HG03064 (cell line): ENCODE results near the gene TAF11L14.
"Not testable (repeated sequence)": the region's sequence is repeated elsewhere in the genome, so short reads cannot be mapped to it uniquely, and the experiment has no call there.

Source experiments
- ATAC-seq: cut with Tn5 transposase; IDR thresholded peaks from one replicate; pipeline ENCODE4 v1.9.1; 2021; ENCODE audit warnings: low read depth; ENCODE audit not compliant: unreplicated experiment

TAF11L14 gene

GRCh38 chr5:17634160-17634559, at the start of gene TAF11L14:
TAF11L14 (plus strand) TSS chr5:17634460.
- no peak for ATAC-seq

DNA sequence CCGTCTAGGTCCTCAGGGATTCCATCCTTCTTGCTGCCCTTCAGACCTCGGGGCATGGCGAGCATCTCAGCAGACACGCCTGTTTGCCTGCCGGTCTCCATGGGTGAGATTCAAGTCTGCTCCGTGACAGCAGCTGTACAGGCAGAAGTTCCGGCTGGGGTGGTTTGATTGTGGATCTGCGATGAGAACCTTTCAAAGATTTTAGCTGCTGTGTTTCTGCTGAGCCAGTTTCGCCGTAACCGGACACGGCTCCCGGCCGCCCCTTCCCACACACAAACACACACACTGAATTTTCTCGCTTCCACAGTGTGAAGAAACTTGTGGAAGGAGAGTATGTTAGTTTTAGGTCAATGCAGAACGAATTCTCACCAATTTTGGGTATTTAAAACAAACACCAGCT, 48.6 kb upstream of the TAF11L14 start, which contains the start of gene TAF11L7:
TAF11L7 (minus strand) TSS at position 101 of the 400 bp plus-strand sequence.
- ATAC-seq: not testable (repeated sequence)

GRCh38 chr5:17590860-17591259, 43.4 kb upstream of the TAF11L14 start, which contains the start of gene TAF11L8:
TAF11L8 (minus strand) TSS chr5:17590960.
- ATAC-seq: not testable (repeated sequence)

DNA sequence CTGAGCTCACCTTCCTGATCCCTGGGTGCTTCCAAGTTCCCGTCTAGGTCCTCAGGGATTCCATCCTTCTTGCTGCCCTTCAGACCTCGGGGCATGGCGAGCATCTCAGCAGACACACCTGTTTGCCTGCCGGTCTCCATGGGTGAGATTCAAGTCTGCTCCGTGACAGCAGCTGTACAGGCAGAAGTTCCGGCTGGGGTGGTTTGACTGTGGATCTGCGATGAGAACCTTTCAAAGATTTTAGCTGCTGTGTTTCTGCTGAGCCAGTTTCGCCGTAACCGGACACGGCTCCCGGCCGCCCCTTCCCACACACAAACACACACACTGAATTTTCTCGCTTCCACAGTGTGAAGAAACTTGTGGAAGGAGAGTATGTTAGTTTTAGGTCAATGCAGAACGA, 40.0 kb upstream of the TAF11L14 start, which contains the start of gene TAF11L9:
TAF11L9 (minus strand) TSS at position 140 of the 400 bp plus-strand sequence.
- not testable (repeated sequence) for ATAC-seq

DNA sequence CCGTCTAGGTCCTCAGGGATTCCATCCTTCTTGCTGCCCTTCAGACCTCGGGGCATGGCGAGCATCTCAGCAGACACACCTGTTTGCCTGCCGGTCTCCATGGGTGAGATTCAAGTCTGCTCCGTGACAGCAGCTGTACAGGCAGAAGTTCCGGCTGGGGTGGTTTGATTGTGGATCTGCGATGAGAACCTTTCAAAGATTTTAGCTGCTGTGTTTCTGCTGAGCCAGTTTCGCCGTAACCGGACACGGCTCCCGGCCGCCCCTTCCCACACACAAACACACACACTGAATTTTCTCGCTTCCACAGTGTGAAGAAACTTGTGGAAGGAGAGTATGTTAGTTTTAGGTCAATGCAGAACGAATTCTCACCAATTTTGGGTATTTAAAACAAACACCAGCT, 36.5 kb upstream of the TAF11L14 start, which contains the start of gene TAF11L10:
TAF11L10 (minus strand) TSS at position 101 of the 400 bp plus-strand sequence.
- not testable (repeated sequence) for ATAC-seq

GRCh38 chr5:17603880-17604279, 30.4 kb upstream of the TAF11L14 start, which contains the start of gene TAF11L11:
TAF11L11 (plus strand) TSS chr5:17604183.
- not testable (repeated sequence) for ATAC-seq

GRCh38 chr5:17604951-17605350, 29.3 kb upstream of the TAF11L14 start:
- no peak for ATAC-seq

GRCh38 chr5:17607461-17607860, 26.8 kb upstream of the TAF11L14 start:
- not testable (repeated sequence) for ATAC-seq

DNA sequence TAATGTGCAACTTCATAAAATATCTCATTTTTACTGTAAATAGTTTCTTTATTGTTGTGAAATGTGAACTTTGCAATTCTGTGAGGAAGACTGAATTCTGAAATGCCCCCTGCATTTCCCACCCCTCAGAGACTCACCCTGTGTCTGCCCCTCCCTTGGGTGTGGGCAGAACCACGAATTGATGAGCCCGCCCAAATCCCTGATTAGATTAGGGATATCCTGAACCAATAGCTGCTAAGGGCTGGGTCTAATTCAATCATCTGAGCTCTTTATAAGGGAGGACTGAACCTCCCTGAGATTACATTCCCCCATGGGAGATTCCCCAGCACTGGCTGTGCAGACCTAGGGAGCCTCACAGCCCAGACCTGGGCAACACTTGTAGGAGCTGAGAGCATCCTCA, 24.2 kb upstream of the TAF11L14 start, which contains the start of gene TAF11L12:
TAF11L12 (plus strand) TSS at position 301 of the 400 bp plus-strand sequence.
- ATAC-seq: not testable (repeated sequence)

DNA sequence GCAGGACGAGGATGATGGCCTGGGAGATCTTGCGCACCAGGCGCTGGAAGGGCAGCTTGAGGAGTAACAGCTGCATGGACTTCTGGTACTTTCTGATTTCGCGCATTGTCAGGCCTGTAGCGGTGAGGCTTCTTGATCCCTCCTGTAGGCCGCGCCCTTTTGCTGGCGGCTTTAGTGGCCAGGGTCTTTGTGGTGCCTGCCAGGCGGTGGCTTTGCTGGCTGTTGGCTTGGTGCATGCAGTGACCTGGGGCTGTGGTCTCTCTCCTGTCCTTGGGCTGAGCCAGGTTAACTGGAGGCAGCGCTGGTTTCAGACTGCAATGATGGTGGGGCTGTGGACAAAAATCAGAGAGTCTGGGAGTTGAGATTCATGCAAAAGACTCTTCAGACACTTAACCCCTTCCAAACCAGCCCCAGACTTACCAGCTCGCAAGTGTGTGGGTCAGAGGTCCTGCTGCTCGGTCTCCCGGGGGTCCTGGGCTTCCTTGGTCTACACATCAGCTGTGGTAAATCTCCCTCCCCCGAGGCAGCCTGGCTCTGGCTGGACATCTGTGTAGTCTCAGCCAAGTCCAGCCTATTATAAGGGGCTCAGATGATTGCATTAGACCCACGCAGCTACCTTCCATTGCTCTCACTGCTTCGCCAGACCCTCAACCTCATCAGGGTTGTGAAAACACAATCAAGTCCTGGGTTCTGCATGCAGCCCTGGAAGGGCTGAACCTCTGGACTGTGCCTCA, 19.2 kb upstream of the TAF11L14 start:
- ATAC-seq: no peak

- ATAC-seq: no peak
Observed at GRCh38 chr5:17619354-17619753, 14.9 kb upstream of the TAF11L14 start.

DNA sequence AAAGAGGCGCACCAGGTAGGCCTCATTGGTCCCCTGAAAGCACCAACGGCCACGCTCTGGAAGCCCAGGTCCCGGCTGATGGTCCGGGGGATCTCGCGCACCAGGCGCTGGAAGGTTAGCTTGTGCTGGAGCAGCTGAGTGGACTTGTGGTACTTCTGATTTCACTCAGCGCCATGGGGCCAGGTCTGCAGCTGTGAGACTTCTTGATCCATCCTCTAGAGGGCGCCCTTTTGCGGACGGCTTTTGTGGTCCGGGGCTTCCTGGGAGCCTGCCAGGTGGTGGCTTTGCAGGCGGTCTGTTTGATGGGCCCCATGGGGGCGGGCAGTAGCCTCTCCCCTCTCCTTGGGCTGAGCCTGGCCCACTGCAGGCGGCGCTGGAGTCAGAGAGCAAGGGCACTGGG, 13.6 kb upstream of the TAF11L14 start:
- no peak for ATAC-seq

DNA sequence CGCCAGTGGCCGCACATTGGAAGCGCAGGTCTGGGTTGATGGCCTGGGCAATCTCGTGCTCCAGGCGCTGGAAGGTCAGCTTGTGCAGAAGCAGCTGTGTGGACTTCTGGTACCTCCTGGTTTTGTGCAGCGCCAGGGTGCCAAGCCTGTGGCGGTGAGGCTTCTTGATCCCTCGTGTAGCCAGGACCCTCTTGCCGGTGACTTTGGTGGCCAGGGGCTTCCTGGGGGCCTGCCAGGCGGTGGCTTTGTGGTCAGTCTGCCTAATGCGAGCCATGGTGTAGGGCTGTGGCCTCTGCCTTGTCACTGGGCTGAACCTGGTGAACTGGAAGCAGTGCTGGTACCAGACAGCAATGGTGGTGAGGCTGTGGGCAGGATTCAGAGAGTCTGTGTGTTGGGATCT, 8.6 kb upstream of the TAF11L14 start:
- ATAC-seq: no peak

DNA sequence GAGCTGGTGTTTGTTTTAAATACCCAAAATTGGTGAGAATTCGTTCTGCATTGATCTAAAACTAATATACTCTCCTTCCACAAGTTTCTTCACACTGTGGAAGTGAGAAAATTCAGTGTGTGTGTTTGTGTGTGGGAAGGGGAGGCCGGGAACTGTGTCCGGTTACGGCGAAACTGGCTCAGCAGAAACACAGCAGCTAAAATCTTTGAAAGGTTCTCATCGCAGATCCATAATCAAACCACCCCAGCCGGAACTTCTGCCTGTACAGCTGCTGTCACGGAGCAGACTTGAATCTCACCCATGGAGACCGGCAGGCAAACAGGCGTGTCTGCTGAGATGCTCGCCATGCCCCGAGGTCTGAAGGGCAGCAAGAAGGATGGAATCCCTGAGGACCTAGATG, 2.5 kb upstream of the TAF11L14 start, which contains the start of gene TAF11L13:
TAF11L13 (plus strand) TSS at position 301 of the 400 bp plus-strand sequence.
- not testable (repeated sequence) for ATAC-seq

GRCh38 chr5:17649232-17649631, 15.0 kb downstream of the TAF11L14 start:
- ATAC-seq: not testable (repeated sequence)

DNA sequence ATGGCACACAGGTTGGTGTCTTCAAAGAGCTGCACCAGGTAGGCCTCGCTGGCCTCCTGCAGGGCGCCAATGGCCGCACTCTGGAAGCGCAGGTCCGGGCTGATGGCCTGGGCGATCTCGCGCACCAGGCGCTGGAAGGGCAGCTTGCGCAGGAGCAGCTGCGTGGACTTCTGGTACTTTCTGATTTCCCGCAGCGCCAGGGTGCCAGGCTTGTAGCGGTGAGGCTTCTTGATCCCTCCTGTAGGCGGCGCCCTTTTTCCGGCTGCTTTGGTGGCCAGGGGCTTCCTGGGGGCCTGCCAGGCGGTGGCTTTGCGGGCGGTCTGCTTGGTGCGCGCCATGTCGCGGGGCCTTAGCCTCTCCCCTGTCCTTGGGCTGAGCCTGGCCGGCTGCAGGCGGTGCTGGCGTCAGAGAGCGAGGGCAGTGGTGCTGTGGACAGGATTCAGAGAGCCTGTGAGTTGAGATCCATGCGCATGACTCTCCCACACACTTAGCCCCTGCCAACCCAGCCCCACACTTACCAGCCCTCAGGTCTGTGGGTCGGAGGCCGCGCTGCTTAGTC, 21.0 kb downstream of the TAF11L14 start:
- not testable (repeated sequence) for ATAC-seq

- no peak for ATAC-seq
Observed at GRCh38 chr5:17655921-17656320, 21.7 kb downstream of the TAF11L14 start.

DNA sequence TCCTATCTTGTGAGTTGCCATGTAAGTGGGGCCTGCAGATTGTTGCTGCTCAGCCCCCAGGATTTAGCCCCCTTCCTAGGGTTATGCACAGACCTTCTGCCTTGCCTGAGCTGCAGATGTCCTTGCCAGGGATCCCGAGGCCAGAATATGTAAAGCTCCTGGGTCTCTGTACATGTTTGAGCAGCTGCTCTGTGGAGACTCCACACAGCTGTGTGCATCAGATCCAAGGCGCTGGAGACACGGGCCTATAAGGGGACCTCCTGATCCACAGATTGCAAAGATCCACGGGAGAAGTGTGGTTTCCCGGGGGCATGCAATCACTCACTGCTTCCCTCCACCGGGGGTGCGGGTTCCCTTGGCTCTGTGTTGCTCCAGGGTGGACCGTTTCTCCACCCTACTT, 28.9 kb downstream of the TAF11L14 start:
- ATAC-seq: no peak

- no peak for ATAC-seq
Observed at GRCh38 chr5:17665836-17666235, 31.6 kb downstream of the TAF11L14 start.

GRCh38 chr5:17666726-17667235, 32.5 kb downstream of the TAF11L14 start:
- no peak for ATAC-seq

- ATAC-seq: no peak
Observed at GRCh38 chr5:17670353-17670752, 36.1 kb downstream of the TAF11L14 start.
